Globus pallidus (tissue), 1 donor: ENCODE data around the gene TSPYL4.
"Not testable (repeated sequence)": the region's sequence is repeated elsewhere in the genome, so short reads cannot be mapped to it uniquely, and the experiment has no call there.

Source experiments
- DNase-seq: peaks from one replicate; pipeline ENCODE4 v3.0.0-alpha.2; 2015; ENCODE audit warnings: low spot score

The TSPYL4 gene

GRCh38 chr6:116253505-116254296, at the start of gene TSPYL4:
TSPYL4 (minus strand) TSS chr6:116254075; CDS start chr6:116254008, 67 bp downstream.
- DNase-seq, result peak; percentile 95

DNA sequence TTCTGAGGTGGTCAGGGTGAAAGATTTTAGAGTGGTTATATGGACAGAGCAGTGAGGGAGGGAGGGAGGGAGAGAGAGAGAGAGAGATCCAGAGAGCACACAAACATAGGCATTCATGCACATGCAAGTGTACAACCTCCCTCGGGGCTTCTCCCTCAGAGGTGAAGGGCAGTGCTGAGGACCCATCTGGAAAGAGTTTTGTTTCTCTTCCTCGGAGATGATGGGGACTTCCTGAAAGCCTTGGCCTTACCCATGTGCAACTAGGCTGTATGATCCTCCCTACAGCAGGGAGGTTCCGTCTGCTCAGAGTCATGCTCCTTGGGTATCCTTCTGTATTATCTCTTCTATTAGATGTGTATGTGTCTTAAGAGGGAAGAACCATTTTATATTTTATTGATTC, 47.2 kb upstream of the TSPYL4 start:
- no peak for DNase-seq

DNA sequence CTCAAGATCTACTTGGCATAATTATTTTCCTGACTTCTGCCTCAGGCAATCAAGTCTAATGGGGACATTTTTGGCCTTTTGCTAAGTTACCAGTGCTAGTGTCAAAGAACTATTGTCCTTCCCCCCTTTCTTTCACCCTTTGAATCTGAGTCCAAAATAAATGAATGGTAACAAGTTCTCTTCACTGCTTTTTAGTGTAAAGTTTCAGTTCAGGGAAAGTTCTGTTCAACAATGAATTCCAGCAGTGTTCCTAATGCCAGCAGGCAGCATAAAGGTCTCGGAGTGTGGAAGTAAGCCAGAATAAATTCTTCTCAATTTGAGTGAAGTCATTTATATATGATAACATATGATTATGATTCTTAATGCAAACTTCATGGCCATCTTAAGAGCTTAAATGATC, 46.7 kb upstream of the TSPYL4 start:
- no peak for DNase-seq

DNA sequence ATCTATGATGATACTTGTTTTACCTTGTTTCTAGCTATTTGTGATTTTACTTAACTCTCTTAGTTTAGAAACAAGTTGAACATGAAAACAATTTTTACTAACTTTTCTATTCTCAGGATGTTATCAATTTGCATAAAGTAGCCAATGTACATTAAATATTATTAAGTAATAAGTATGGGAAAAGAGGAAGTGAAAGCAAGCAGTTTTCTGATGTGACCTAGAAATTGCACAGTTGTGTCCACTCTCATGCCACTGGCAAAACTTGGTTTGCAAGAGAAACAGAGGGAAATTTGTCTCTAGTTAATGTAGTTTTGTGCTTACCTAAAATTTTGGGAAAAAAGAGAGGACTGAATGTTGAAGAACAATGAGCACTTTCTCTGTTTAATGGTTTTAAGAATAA, 45.1 kb upstream of the TSPYL4 start:
- no peak for DNase-seq

GRCh38 chr6:116298273-116298672, 44.4 kb upstream of the TSPYL4 start:
- DNase-seq, result no peak

GRCh38 chr6:116292553-116292952, 38.7 kb upstream of the TSPYL4 start:
- DNase-seq, result no peak

- DNase-seq, result no peak
These were observed 38.0 kb upstream of the TSPYL4 start for GRCh38 chr6:116291701-116292396.

DNA sequence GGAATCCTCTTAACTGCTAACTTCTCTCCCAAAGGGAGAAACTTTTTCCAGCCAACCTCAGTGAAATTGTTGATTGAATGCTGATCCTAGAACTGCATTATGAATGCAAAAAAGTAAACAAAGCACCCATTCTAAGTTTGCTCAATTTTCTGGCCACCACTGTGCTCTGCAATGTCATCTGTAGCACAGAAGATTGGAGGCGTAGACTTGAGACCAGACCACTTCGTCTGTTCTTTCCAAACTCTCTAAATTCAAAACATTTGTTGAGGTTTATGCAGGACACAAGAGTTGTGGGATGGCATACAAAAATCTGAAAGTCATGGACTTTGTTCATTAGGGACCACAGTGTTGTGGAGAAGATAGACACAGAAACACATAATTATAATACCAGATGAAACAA, 36.9 kb upstream of the TSPYL4 start:
- DNase-seq, result peak; percentile 48

- DNase-seq, result no peak
These were observed 36.0 kb upstream of the TSPYL4 start for GRCh38 chr6:116289876-116290275.

GRCh38 chr6:116287689-116288282, 33.9 kb upstream of the TSPYL4 start:
- DNase-seq, result peak; percentile 47

- no peak for DNase-seq
These were observed 33.0 kb upstream of the TSPYL4 start for GRCh38 chr6:116286773-116287358.

DNA sequence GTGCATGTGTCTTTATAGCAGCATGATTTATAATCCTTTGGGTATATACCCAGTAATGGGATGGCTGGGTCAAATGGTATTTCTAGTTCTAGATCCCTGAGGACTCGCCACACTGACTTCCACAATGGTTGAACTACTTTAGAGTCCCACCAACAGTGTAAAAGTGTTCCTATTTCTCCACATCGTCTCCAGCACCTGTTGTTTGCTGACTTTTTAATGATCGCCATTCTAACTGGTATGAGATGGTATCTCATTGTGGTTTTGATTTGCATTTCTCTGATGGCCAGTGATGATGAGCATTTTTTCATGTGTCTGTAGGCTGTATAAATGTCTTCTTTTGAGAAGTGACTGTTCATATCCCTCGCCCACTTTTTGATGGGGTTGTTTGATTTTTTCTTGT, 31.1 kb upstream of the TSPYL4 start:
- DNase-seq, result not testable (repeated sequence)

DNA sequence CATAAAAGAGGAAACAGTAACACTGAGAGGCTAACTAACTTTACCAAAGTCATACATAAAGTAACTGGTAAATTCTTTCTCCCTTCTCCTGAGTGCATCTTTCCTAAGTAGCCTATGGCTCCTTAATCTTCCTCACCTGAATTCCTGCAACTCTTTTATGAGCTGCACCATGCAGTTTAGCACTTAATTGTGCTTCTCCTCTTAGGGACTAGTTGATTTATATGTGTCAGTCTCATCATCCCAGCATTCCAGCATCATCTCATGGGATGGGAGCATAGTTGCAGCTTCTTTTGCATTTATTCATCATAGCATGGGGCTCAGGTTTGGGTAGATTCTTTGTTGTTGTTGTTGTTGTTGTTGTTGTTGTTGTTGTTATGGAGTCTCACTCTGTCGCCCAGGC, 29.3 kb upstream of the TSPYL4 start:
- no peak for DNase-seq

DNA sequence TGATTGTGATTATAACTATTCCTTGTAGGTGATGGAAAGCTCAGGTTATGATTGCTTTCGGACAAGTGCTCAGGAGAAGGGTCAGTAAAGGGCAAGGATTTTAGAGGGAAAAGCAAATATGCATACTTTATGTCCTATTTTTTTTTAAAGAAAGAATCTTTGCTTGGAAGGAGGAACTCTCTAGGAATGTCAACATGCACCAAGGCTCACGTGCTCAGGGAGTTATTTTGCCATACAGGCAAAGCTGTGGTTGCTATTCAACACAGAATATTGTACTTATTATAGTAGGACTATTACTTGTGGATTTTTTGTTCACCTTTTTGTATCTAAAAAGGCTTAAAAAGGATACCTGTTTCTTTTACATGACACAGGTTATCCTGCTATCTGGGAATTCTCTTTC, 28.8 kb upstream of the TSPYL4 start:
- DNase-seq, result no peak

DNA sequence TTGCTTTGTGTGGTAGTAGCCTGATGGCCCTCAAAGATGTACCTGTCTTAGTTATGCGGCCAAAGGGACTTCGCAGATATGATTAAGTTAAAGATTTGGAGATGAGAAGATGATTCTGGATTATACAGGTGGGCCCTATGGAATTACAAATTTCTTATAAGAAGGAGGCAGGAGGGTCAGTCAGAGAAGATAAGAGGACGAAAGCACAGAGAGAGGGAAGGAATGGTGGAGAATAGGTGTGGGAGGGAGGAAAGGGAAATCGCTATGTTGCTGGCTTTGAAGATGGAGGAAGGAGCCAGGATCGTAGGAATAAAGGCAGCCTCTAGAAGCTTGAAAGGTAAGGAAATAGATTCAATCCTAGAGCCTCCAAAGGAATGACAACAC, 27.1 kb upstream of the TSPYL4 start:
- DNase-seq, result no peak

DNA sequence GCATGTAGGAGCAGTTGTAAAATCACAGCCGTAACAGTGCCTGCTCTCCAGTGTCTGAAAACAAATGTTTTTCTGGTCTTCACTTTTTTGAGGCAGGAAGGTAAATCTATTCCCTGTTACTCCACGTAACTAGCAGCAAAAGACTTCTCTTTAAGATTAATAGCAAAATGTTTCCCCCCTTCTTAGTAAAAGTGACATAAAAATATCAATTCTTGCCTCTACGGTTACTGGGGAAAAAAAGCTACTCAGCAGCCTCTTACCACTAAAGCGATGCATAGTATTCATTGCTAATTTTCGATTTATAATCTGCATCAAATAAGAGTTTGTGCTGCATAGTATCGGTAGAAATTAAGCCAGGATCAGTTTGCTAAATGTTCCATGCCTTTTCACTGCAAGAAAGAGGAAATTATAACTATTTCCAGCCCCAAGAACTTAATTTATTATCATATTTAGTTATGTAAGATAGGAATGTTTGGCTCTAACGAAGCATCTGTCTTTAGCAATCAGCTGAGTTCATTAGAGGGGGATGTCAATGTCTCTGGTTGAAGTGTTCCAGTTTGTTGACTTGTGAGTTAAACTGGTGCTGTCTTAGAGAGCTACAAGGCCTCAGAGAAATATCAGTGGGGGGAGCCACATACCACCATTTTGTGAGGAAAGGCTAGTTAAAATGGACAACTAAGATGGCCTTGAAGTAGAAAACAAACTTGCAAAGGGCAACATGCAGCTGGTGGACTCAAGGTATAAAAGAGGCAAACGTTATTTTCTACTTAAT, 26.5 kb upstream of the TSPYL4 start:
- DNase-seq, result peak; percentile 30

GRCh38 chr6:116279232-116280160, 25.6 kb upstream of the TSPYL4 start, which contains the start of gene TSPYL1:
TSPYL1 (minus strand) TSS chr6:116279930; CDS start chr6:116279830, 100 bp downstream.
- peak; percentile 96 for DNase-seq

- DNase-seq, result no peak
These were observed 25.0 kb upstream of the TSPYL4 start for GRCh38 chr6:116278854-116279231.

DNA sequence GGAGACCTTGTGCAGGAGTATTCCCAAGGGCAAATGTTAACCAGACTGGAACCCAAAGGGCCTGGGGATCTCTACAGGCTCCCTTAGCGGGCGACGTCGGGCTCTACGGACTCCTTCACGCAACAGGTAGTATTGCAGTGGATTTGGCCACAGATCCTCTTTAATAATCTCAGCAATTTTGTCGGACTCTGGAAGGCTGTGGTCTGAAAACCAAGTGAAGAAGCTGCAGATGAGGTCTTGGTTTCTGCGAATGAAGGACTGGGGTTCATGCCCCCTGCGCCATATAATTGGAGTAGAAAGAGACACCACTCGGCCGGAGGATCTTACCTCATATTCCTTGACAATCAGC, 24.6 kb upstream of the TSPYL4 start:
- no peak for DNase-seq

DNA sequence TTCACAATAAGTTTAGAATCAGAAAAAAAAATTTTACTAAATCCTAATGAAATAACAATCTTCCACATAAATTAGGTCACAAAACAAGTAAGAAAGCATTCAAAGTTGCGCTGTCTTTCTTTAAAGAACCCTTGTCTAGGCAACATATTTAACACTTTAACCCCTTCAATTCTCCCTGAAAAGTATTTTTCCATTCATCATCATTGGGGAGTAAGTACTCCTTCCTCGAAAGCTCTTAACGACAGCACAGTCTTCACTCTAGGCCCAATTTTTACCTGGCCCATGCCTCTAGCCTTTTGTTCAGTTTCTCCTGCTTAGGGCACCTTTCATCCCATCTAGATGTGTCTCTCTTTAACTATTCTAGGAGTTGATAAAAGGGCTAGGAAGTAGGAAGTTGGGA, 23.2 kb upstream of the TSPYL4 start:
- no peak for DNase-seq

GRCh38 chr6:116271149-116271708, 17.4 kb upstream of the TSPYL4 start:
- no peak for DNase-seq
